Cardiac septum (tissue), 1 donor: Measurements from ENCODE around the gene UBA7. TPM values are rescaled to one million over a fixed set of nuclear protein-coding genes. Genes with fewer than 3 reads are reported as not detected.

Experiments used
- DNase-seq: peaks from one replicate; pipeline ENCODE4 v3.0.0-alpha.2; 2020; ENCODE audit warnings: low spot score
- intact Hi-C: fragments of 100-400 bp; cut with DNase I; formaldehyde crosslinking; loops from one replicate; pipeline ENCODE4 v1.14.0; 2022
- total RNA-seq: library from RNA; stranded (reverse); fragmentation: NEBNext Ultra II Directional; extraction: Animal tissue kit (Norgen Biotek cat#: 25700); gene quantifications from one replicate; pipeline ENCODE4 v1.2.1, GENCODE V29; 2021
- donor health status: DM: no; HTN: no; CAD: no.

UBA7 gene
- total RNA-seq, 1 donor from 2014 or later, result 20.0 TPM

DNA sequence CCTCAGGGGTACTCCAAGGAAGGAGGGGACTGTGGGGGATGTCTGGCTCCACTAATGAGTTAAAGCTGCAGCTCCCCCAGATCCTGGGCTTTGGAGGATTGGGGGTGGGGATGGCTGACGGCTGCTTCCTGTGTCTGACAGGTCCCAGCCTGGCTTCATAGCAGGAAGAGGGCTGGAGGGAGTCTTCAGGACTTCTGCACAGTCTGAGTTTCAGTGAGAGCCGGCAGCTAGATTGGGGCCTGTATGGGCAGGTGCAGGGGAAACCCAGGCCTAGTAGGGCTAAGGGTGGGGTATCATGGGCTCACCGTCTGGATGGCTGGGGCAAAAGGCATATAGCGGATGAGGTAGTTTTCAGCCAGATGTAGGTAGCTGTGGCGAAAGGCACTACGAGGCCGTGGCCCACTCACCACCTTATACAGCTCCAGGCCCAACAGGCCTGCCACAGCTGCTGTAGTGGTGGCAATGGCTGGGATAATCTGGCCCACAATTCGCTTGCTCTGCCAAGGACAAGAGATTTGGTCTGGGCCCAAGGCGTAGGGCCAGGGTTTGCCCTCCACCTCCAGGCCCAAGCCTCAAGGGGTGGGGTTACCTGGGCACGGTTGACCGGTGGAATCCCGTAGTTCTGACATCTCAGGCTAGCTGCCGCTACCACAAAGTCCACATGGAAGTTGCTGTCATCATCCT is 6.2 kb downstream of the UBA7 start:
- no peak for DNase-seq

DNA sequence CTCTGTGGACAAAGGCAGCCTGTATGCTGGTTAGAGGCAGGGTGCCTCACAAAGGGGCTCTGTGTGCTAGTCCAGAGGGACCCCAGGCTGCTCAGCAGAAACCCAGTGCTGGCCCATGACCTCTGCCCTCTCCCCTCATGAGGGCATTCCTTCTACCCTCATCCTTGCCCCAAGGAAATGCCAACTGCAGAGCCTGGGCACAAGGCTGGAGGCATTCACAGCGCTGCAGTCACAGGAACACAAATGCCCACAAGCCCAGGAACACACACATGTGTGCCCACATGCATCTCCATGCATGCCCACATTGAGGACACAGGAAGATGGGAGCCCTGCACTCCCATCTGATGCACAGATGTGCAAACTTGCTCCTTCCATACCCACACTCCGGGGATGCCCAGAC is 6.9 kb downstream of the UBA7 start:
- DNase-seq, result no peak
- intact Hi-C loops, result no loop called here

More for the DNA sequence above, 6.2 kb downstream of the UBA7 start:
- intact Hi-C loops, result no loop called here

DNA sequence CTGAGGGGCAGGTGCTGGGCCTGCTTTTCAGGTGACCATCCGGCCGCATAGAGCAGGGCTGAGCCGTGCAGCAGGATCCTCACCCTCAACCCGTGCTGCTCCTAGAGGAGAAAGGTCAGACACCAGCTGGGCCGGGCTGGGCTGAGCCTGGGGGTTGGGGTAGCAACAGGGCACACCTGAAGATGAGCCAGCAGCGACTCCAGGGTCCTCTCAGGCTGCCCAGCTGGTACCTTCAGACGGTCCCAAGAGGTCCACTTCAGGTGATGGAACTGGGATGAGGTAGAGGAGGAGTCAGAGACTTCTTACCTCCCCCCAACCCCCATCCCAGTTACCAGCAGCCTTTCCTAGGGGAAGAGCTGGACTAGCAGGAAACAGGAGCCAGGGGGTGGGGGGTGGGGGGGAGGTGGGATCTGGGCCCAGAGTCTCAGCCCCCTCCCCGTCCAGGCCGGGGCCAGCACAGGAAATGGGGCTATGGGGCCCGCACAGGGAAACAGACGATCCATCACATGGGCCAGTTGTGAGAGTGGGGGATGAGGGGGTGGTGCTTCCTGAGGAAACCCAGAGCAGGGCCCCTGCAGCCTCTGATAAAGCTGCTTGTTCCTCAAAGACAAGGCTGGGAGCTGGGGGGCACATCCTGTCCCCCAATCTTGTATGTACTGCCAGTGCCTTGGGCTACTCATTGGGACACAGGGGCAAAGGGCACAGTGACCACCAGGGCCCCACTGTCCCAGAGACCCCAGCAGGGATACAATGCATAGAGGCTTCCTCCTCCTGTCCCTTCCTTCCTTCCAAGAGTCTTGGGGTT is 7.7 kb downstream of the UBA7 start:
- intact Hi-C loops, result no loop called here
- no peak for DNase-seq

DNA sequence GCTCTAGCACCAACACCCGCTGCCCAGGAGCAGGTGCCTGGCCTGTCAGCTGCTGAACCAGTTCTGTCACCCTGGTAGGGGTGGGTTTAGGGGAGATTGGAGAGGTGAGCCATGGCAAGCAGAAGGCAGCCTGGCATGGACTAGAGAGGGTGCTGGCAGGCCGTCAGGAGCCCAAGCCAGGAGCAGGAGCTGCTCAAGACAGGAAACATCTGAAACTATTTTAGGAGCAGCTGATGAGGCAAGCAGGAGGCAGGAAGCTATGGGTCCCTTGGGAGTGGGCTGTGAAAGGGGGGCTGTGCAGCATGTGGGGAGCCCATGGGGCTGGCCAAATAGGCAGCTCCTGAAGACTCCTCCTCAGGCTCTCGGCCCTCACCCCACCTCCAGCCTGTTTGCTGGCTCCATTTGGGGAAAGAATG is 8.4 kb downstream of the UBA7 start:
- DNase-seq, result peak; percentile 90
- intact Hi-C loops, result no loop called here

DNA sequence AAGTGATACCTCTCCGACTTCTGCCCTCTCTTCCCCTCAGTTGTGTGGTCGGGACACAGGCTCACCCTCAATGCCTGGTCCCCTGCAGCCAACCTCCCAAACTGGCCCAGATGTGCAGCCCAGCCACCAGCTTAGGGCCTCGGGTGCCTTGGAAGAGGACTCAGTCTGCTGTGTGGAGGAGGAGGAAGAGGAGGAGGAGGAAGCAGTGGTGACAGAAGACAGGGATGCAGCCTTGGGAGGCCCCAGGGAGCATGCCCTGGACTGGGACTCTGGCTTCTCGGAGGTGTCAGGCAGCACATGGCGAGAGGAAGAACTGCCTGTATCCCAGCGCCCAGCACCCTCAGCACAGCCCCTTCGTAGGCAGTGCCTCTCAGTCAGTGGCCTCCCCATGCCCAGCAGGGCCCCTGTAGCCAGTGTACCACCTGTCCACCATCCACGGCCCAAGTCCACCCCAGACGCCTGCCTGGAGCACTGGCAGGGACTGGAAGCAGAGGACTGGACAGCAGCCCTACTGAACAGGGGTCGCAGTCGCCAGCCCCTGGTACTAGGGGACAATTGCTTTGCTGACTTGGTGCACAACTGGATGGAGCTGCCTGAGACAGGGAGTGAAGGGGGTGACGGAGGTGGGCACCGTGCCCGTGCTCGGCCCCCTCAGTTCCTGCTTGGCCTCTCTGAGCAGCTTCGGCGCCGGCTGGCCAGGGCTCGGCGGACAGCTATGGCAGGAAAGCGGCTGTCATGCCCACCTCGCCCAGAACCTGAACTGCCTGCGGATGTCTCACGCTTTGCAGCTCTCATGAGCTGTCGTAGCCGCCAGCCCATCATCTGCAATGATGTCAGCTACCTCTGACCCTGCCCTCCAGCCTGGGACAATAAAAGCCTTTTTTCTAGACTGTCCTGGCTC is 9.4 kb downstream of the UBA7 start:
- no peak for DNase-seq
- intact Hi-C loops, result no loop called here

DNA sequence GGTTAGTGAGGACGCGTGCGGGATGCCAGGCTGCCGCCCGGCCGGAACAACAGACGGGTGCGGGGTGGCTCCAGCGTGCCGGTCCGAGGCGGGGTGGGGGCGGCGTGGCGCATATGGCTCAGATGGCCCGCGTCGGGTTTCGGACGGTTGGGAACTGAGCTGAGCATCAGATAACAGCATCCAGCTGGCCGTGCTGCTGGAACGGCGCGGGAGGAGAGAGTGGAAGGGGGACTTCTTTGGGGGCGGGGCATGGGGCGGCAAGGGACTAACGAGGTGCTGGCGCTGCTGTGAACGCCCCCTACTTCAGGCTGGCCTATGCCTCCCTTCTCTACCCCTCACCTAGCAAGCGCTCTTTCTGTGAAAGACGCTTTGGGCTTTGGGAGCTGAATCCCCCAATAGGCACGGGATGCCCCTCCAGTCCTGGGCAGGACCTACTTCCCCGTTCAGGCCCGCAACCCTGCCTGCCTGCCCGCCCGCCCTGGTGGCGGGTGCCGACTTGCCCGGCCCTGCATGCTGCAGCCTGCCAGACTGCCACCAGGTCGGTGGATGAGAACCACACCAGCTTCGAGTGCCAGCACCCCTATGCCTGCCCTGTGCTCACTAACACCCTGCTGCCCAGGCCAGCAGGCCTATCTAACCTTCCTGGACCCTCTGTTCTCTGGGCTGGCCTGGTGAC is 10.2 kb downstream of the UBA7 start:
- intact Hi-C loops, result loop anchor here (2.0 kb wide), 1 partner anchor 101 kb away; no protein-coding TSS in a partner anchor
- DNase-seq, result no peak

DNA sequence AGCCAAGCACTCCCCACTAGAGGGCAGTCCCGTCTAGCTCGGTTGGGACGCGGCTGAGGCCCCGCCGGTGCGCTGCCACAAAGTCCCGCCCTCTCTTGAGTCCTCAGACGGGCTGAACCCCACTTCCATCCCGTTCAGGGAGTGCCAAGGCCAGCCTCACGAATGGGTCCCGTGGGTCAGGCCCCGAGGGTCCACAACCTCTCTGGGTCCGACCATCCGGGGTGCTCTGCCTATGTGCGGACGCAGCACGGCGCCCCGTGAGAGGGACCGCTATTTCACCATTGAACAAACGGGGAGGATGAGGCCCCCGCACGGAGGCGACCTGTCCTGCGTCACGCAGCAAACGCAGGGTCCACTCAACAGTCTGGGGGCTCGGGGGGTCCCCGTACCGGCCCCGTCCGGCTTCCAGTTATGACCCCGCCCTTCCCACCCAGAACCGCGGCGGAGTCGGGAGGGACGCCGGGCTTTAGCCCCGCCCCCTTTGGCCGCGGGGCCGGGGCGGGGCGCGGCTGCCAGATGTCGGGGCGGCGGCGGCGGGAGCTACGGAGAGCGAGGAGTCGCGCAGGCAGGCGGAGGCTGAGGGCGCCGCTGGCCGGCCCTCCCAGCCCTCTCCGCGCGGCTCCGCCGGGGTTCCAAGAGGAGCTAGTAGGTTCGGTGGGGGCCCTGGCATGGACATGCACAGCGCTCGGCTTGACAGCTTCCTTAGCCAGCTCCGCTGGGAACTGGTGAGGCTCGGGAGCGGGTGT is 10.9 kb downstream of the UBA7 start, which contains the start of gene INKA1:
Gene INKA1 (plus strand): TSS at position 543 of the 746 bp plus-strand sequence. CDS start 132 bp downstream, at position 675.
- intact Hi-C loops, result loop anchor here (1.0 to 2.0 kb wide), 2 partner anchors 36 to 102 kb away; no protein-coding TSS in a partner anchor
- DNase-seq, result peak; percentile 97

DNA sequence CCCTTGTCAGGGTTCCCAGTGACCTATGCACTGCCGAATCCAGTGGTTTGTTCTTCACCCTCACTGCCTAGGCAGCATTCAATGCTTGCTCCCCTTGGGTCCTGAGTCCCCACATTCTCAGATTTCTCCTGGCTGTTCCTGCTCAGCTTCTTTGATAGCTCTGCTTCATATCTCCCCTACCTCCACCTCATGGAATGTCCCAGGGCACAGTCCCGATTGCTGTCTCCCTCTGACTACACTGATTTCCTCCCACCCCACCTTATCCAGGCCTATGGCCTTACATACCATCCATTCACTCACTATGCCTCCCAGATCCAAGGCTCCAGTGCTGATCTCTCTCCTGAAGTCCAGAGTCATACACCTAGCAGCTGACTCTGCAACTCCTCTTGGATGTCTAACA is 12.6 kb downstream of the UBA7 start:
- intact Hi-C loops, result no loop called here
- DNase-seq, result no peak

DNA sequence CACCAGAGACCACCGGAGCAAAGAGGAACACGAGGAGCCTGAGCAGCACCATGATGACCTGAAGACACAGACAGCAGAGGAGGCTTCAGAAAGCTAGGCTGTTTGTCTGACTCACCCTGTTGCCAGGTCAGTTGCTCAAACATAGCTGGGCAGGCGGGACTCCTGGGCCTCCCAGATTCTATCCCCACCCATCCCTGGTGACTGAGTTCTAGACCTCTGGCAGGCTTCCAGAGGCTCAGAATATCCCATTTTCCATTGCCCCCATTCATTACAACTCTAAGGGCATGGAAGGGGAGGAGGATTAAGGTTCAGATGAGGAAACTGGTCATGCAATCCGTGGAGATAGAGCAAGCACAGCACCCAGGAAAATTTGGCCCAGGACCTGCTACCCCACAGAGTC is 14.0 kb downstream of the UBA7 start, which contains the start of gene CDHR4:
Gene CDHR4 (minus strand): TSS at position 113 of the 400 bp plus-strand sequence. CDS start 61 bp downstream, at position 52.
- DNase-seq, result no peak
- intact Hi-C loops, result no loop called here

DNA sequence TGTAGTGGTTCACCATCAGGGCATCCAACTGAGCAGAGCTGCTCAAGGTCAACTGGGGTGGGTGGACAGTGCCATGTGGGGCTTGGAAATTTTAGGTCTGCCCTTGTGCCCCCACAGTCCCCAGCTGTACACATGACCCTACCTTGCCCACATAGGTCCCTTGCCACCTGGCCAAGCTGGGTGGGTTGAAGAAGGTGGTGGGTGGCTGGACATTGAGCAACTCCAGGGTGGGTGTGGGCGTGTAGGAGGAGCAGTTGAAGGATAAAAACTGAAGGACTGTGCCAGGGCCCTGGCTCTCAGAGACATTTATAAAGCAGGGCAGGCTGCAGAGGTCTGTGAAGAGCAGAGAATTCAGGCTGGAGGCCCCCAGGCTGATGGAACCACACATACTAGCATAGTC is 14.6 kb downstream of the UBA7 start:
- intact Hi-C loops, result no loop called here
- no peak for DNase-seq

DNA sequence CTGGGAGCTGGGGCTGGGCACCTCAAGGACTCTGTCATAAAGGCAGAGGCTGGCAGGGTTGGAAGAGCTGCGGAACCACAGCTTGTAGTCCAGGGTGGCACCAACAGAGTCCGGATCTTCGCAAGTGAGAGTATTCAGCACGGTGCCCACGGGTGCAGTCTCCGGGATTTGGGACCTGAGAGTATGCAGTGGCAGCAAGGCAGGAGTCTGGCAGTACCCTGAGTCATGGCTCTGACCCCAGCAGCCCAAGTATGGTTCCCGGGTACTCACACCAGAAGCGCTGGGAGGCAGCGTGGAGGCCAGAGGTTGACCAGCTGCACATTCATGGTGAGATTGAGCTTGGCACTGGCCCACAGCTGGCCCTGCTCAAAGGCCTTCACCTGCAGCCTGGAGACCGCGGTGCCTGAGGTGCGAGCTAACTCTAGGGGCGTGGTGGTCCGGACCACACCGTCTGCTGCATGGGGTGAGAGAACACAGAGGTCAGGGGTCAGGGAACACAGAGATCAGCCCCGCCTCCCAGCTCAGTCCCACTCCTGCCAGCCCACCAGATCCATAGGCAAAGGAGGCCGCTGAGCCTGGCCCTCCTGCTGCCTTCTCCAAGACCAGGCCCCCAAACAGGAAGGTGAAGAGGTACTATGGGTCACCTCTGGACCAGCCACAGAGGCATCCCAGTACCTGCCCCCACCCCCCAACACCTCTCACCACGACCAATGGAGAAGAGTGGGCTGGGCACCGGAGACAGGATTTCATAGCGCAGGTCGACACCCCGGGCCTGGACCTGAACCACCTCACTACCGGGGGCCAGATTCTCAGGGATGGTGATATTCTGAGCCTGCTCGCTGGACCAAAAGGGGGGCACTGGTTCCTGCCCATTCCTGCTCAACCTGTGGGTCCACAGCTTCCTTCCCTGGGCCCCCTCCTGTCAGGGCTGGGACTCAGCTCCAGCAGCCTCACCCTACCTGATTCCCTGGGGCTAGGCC is 18.5 kb downstream of the UBA7 start:
- DNase-seq, result no peak
- intact Hi-C loops, result no loop called here

DNA sequence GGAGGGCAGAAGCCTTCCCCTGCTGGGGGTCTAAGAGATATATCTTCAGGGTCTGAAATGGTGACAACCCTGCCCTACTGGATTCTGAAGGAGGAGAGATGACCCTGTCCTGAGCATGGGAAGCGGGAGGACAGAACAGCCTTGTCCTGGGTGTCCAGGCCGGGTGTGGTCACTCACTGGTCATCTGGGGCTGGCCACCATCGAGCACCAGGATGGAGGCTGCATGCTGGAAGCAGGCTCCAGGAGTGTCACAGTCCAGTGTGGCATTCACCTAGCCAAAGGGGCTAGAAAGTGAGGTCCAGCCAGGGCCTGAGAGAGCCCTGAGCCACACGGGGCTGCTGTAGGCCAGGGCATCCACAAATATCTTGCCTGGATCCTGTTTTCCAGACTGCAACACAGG is 19.3 kb downstream of the UBA7 start:
- intact Hi-C loops, result no loop called here
- no peak for DNase-seq

DNA sequence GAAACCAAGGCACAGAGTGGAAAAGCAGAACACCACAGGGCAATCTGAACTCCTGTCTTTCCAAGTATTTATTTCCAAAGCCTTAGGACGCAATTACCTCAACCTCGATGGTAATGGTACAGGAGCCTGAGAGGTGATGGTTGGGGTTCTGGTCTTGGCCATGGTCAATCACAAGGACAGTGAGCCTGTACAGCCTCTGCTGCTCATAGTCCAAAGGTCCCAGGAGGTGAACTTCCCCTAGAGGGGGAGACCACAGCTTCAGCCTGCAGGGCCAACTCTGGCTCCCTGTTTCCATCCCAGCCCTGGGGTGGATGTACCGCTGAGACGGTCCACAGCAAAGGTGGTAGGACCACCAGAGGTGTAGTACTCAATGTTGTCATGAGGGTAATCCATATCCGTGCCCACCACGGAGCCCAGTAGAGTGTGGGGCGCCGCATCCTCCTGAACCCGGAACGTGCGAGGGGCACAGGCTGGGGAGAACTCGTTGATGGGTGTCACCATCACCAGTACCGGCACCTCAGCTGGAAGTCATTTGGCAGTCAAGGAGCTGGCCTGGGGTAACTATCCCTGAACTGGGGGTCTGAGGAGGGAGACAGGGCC is 20.2 kb downstream of the UBA7 start:
- no peak for DNase-seq
- intact Hi-C loops, result no loop called here

DNA sequence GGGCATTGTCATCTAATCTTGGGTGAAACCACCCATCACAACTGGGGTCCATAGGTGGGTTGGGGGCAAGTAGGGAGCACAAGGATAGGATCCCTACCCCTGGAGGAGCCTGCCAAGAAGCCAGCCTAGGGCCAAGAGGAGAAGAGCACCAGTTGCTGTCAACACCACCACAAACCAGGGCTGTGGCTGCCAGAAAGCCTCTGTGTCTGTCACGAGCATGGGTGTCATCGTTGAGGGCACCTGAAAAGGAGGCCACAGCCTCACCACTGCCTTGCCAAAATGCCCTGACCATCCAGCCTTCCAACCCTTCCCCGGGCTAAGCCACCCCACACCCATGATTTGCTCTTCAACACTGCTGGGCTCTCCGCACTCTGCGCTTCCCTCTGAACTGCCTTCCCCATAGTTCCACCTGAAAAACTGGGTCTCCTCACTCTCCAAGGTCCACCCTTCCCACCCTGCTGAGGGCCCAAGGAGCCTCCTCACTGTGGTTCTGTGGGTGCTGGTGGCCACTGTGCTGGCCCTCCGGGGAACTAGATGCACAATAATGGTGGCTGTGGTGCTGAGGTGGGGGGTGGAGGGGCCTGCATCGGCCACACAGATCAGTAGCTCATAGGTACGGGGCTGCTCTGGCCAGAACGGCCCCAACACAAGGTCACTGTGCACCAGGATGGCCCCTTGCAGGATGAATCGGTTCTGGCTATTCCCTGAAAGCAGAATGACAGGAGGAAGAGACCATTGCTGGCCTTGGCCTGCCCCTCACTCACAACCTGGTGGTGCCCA is 21.2 kb downstream of the UBA7 start:
- intact Hi-C loops, result no loop called here
- no peak for DNase-seq

DNA sequence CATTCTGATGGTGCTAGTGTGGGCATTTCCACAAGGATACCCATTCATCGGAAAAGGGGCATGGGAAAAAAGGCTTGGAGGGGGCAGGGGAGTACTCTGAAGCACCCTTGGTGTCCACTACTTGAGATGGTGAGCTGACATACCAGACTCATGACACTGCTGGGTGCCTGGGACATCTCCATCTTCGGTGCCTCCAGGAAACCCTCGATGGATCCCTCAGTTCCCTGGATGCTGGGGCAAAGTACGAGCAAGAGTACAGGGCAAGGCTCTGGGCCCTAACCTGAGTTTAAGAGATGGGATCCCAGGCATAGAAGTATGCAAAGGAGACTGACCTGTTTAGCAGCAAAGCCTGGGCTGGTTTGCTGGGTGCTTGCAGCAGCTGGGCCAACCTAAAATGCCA is 22.2 kb downstream of the UBA7 start:
- intact Hi-C loops, result no loop called here

More for the DNA sequence above, 22.2 kb downstream of the UBA7 start:
- DNase-seq, result no peak
